ENCODE measurements around the gene NEUROG3.
"Not testable (repeated sequence)": the region's sequence is repeated elsewhere in the genome, so short reads cannot be mapped to it uniquely, and the experiment has no call there.

NEUROG3 gene

GRCh38 chr10:69554611-69555010 lies 18.6 kb downstream of the NEUROG3 start:
- Mint-ChIP-seq H3K4me1 (no peaks in the 10 kb centered on the region), H3K36me3 (no peaks in the 10 kb centered on the region), H3K9me3 (peaks cover 8% of the 10 kb centered on the region), H3K27ac (no peak overlapping the region), H3K27me3 (peaks cover 42% of the 10 kb centered on the region), H3K4me3 (no peak overlapping the region)
- ATAC-seq = no peak

- H3K36me3 Mint-ChIP-seq = no peaks in the 10 kb centered on the region
- no peaks in the 10 kb centered on the region for H3K4me1 Mint-ChIP-seq
- H3K9me3 Mint-ChIP-seq = peaks cover 13% of the 10 kb centered on the region
- ATAC-seq = no peak
- no peak overlapping the region for H3K4me3 Mint-ChIP-seq
- peaks cover 41% of the 10 kb centered on the region for H3K27me3 Mint-ChIP-seq
- H3K27ac Mint-ChIP-seq = no peak overlapping the region
Observed at GRCh38 chr10:69553328-69553727, 19.9 kb downstream of the NEUROG3 start.

DNA sequence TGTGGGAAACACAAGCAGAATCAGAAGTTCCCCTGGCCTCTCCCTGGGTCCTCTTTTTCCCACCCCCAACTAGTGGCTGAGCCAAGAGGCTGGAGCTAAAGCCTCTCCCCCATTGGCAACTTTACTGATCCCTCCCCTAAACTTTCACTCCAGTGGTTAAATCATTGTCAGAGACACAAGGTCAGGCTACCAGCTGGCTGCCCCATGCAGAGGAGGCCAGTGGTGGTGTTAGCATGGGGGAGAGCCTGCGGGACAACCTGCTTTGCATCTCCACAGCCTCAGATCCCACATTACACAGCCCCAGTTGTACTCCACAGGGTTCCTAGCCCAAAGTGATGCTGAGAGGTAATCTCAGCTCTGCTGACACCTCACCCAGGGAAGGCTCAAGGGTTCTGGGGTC lies 21.0 kb downstream of the NEUROG3 start:
- no peaks in the 10 kb centered on the region for H3K36me3 Mint-ChIP-seq
- peaks cover 17% of the 10 kb centered on the region for H3K9me3 Mint-ChIP-seq
- no peak for ATAC-seq
- no peaks in the 10 kb centered on the region for H3K4me1 Mint-ChIP-seq
- H3K27me3 Mint-ChIP-seq = peaks cover 45% of the 10 kb centered on the region
- no peak overlapping the region for H3K27ac Mint-ChIP-seq
- H3K4me3 Mint-ChIP-seq = no peak overlapping the region

- Mint-ChIP-seq H3K27me3 (peaks cover 47% of the 10 kb centered on the region), H3K9me3 (peaks cover 20% of the 10 kb centered on the region), H3K4me1 (no peaks in the 10 kb centered on the region), H3K27ac (no peak overlapping the region), H3K36me3 (no peaks in the 10 kb centered on the region), H3K4me3 (no peak overlapping the region)
- ATAC-seq = no peak
Observed at GRCh38 chr10:69549959-69550358, 23.3 kb downstream of the NEUROG3 start.

- H3K9me3 Mint-ChIP-seq = peaks cover 23% of the 10 kb centered on the region
- H3K36me3 Mint-ChIP-seq = no peaks in the 10 kb centered on the region
- H3K27ac Mint-ChIP-seq = no peak overlapping the region
- H3K4me1 Mint-ChIP-seq = no peaks in the 10 kb centered on the region
- H3K27me3 Mint-ChIP-seq = peaks cover 20% of the 10 kb centered on the region
- no peak overlapping the region for H3K4me3 Mint-ChIP-seq
- no peak for ATAC-seq
Observed at GRCh38 chr10:69541463-69541862, 31.8 kb downstream of the NEUROG3 start.

DNA sequence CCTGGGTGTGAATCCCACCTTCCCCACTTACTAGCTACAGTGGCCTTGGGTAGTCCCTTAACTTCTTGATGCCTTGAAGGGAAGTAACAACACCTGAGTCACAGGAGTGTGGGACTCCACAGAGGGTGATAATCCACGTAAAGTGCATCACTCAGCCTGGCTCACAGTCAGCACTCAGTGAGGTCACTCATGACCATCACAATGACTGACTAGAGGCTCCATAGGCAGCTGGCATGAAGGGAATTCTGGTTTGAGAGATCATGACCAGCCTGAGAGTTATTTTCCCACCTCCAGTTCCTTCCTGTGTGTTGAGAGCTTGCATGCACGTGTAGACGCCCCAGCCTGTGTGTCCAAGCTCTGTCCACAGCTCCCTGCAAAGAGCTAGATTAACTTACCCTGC lies 34.8 kb downstream of the NEUROG3 start:
- H3K36me3 Mint-ChIP-seq = no peaks in the 10 kb centered on the region
- no peak overlapping the region for H3K4me3 Mint-ChIP-seq
- no peak for ATAC-seq
- no peak overlapping the region for H3K27ac Mint-ChIP-seq
- H3K4me1 Mint-ChIP-seq = no peaks in the 10 kb centered on the region
- peaks cover 27% of the 10 kb centered on the region for H3K9me3 Mint-ChIP-seq
- peaks cover 24% of the 10 kb centered on the region for H3K27me3 Mint-ChIP-seq

DNA sequence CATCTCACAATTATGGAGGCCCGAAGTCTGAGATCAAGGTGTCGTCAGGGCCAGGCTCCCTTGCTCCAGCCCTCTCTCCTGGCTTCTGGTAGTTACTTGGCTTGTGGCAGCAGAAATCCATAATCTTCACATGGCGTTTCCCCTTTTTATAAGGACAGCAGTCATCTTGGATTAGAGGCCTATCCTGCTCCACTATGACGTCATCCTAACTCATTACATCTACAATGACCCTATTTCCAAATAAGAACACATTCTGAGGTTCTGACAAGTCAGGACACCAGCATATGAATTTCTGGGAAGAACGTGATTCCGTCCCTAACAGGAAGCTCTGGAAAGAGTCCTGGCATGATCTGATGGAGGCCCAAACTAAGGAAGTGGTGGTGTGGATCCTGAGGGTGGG lies 35.8 kb downstream of the NEUROG3 start:
- H3K4me3 Mint-ChIP-seq = no peak overlapping the region
- H3K36me3 Mint-ChIP-seq = no peaks in the 10 kb centered on the region
- peaks cover 29% of the 10 kb centered on the region for H3K9me3 Mint-ChIP-seq
- no peaks in the 10 kb centered on the region for H3K4me1 Mint-ChIP-seq
- no peak for ATAC-seq
- peaks cover 34% of the 10 kb centered on the region for H3K27me3 Mint-ChIP-seq
- H3K27ac Mint-ChIP-seq = no peak overlapping the region

GRCh38 chr10:69536521-69536920 lies 36.7 kb downstream of the NEUROG3 start:
- not testable (repeated sequence) for H3K36me3 Mint-ChIP-seq, ATAC-seq, H3K27ac Mint-ChIP-seq, H3K4me3 Mint-ChIP-seq, H3K4me1 Mint-ChIP-seq
- peaks cover 43% of the 10 kb centered on the region for H3K27me3 Mint-ChIP-seq
- H3K9me3 Mint-ChIP-seq = peaks cover 24% of the 10 kb centered on the region

GRCh38 chr10:69533658-69534057 lies 39.6 kb downstream of the NEUROG3 start:
- Mint-ChIP-seq H3K27me3 (peaks cover 54% of the 10 kb centered on the region), H3K27ac (no peak overlapping the region), H3K36me3 (no peaks in the 10 kb centered on the region), H3K4me1 (no peaks in the 10 kb centered on the region), H3K9me3 (peaks cover 9% of the 10 kb centered on the region), H3K4me3 (no peak overlapping the region)
- ATAC-seq = no peak

DNA sequence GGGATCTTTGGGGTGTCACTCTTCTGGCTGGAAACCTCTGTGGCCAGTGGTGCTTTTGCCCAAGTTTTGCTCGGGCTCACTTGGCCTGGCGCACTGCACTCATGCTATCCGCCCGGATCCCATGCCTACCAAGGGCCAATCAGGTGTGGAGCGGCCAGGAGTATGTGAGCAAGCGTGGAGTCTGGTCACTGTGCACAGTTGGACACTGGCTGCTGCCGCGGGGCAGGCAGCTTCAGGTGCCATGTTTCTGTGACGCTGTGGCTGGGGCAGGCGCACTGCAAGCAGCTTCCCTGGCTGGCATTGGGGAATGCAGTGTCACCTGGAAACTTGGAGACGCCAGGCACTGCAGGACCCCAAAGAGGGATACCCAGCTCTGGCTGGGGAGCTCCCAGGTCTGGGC lies 45.3 kb downstream of the NEUROG3 start:
- no peak overlapping the region for H3K27ac Mint-ChIP-seq
- H3K4me3 Mint-ChIP-seq = no peak overlapping the region
- no peaks in the 10 kb centered on the region for H3K9me3 Mint-ChIP-seq
- H3K4me1 Mint-ChIP-seq = no peaks in the 10 kb centered on the region
- ATAC-seq = no peak
- H3K36me3 Mint-ChIP-seq = no peaks in the 10 kb centered on the region
- peaks cover 53% of the 10 kb centered on the region for H3K27me3 Mint-ChIP-seq
